HG03460 (cell line): ENCODE measurements around the gene SLC26A4.

Experiments
- ATAC-seq: cut with Tn5 transposase; IDR thresholded peaks from one replicate; pipeline ENCODE4 v1.9.1; 2021; ENCODE audit not compliant: unreplicated experiment

SLC26A4 gene

DNA sequence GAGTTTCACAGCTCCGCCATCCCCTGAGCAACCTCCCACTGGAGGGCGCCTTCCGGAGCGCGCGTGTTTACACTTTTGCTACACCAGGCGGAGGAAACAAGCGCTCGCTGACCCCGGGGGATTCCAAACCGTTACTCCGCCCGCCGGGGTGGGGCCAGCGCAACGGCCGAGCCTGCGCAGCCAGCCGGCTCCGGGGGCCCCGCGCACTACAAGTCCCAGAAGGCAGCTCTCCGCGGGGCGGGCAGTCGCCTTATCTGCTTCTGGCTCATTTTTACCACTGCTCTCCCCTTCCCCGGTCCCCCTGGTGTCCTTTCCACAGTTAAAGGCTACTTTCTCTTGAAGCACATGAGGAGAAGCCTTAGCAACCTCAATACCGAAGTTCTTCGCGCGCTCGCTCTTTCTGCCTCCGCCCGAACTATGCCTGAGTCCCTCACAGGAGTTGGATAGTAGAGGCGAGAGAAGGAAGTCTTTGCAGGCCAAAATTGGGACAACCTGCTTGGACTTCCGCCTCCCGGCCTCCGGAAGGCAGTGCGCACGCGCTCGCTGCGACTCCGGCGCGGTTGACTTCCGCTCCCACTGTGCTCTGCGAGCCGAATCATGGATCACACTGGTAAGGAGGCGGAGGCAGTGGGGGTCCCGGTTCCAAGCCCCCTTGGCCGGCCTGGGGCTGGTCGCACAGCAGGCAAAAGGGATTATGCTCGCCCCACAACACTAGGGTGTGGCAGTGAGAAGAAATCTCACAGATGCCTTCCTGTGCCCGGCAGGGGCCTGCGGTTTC, 83.1 kb downstream of the SLC26A4 start, which contains the start of gene CBLL1:
CBLL1 (plus strand) TSS at position 576 of the 778 bp plus-strand sequence; CDS start at position 598, 22 bp downstream.
- peak; percentile 88 for ATAC-seq

- peak; percentile 35 for ATAC-seq
Observed at GRCh38 chr7:107744345-107744750, 83.7 kb downstream of the SLC26A4 start.

DNA sequence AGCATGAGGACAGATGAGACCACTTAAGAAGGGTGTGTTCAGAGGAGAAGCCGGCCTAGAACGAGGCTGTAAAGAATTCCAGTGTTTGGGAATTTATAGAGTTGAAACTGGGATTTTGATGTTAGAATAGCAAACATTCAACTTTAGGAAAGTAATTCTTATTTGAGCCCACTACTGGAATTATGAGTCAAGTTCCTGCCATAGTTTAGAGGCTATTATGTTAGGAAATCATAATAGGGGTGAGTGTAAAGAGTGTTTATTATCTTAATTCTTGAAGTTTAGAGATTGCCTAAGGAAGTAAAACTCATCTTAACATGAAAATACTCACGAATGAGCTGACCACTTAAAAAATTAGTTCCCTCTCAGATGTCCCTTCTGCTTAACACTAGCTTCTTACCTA, 85.4 kb downstream of the SLC26A4 start:
- no peak for ATAC-seq

- ATAC-seq, result no peak
Observed at GRCh38 chr7:107751113-107751512, 90.5 kb downstream of the SLC26A4 start.

- ATAC-seq, result no peak
Observed at GRCh38 chr7:107754642-107755041, 94.0 kb downstream of the SLC26A4 start.

- no peak for ATAC-seq
Observed at GRCh38 chr7:107758667-107759066, 98.0 kb downstream of the SLC26A4 start.

DNA sequence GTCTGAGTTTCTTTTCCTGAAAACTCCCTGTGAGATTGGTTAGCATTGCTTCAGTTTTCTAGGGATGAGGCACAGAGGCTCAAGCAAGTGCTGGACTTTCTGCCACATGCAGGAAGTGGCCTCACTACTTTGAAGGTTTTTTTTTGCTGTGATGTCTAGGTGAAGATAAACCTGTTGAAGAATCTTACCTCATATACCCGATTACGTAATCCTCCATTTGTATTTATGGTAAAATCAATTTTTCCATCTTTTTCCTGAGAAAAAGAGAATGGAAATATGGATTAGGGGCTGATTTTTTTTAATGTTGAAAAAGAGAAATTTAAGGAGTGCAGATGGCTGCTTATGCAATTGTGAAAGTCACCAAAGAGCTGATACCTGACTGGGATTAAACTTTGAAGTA, 106.8 kb downstream of the SLC26A4 start:
- ATAC-seq, result no peak
